GM21515 (cell line): ENCODE data around the gene AHNAK2.
"Not testable (repeated sequence)": the region's sequence is repeated elsewhere in the genome, so short reads cannot be mapped to it uniquely, and the experiment has no call there.

Experiments
- ATAC-seq: cut with Tn5 transposase; IDR thresholded peaks from one replicate; pipeline ENCODE4 v1.9.1; 2021; ENCODE audit not compliant: unreplicated experiment

Gene AHNAK2

DNA sequence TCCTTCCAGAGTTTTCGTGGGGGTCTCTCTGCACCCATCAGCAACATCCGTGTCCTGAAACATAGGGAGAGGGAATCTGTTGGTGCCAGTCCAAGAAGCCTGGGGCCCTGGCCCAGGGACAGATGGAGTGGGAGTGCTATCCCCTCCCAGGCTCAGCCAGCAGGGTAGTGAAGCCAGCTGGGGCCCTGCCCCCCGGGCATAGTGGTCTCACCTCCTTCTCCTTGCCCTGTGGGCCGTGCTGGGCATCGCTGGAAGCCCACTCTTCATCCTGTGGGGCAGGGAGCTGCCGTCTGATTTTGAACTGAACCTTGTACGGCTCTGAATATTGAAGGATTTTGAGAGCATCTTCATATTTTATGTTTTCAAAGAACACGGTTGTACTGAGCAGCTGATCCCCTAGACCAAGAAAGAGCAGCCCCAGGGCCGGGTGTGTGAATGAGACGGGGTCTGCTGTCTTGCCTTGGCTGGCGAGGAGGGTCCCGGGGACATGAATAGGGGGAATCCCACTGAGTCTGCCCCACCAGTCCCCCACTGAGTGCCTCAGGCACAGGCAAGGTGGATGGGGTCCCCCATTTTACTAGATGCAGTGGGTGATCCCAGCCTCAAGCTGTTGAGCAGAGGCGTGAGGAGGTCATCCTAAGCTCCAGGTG, 23.3 kb downstream of the AHNAK2 start:
- ATAC-seq: no peak

DNA sequence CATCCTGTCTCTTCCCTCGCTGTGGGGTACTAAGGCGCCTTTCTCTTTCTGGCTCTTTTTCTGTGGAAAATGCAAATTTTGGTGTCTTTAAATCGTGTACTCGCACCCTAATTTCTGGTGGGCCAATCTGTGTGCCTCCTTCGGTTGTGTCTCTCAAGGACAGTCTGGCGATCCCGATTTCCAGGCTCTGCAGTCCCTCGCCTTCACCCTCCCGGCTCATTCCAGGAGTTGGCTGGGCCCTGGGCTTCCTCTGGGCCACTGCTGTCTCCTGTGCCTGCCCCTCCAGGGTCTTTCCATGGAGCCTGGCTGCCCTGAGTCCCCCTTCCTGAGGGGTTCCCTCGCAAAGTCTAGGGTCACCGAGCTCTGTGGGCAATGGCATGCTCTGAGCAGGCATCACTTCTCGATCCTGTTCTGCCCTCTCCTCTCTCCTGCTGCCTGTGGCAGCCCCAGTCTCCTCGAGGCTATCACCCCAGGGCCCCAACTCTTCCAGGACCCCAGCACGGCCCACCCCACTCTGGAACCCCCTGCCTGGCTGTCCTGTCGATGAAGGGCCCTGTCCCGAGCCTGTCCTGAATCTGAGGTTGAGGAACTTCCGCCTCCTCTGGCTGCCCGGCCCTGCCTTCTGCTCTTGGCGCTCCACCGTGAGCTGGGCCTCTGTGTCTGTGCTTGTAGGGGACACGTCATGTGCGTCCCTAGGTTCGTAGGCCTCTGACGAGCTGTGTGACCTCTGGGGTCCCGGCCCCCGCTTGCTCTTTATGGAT, 24.1 kb downstream of the AHNAK2 start:
- no peak for ATAC-seq

DNA sequence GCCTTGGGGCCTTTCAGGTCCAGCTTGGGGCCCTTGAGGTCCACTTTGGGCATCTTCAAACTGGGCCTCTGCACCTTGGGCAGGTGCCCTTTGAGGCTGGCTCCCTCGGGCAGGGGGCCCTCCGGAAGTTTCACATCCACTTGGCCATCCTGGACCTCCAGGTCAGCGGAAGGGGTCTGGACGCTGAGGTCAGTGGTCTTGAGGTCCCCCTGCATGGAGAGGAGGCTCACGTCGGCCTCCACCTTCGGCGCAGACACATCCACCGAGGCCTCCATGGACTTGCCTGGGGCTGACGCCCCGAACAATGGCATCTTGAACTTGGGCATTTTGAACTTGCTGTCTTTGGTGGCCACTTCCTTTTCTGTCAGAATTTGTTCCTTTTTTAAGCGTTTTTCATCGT, 25.1 kb downstream of the AHNAK2 start:
- no peak for ATAC-seq

GRCh38 chr14:104951863-104952657, 26.1 kb downstream of the AHNAK2 start:
- not testable (repeated sequence) for ATAC-seq

- ATAC-seq: not testable (repeated sequence)
These were observed 27.5 kb downstream of the AHNAK2 start for GRCh38 chr14:104950701-104951100.

DNA sequence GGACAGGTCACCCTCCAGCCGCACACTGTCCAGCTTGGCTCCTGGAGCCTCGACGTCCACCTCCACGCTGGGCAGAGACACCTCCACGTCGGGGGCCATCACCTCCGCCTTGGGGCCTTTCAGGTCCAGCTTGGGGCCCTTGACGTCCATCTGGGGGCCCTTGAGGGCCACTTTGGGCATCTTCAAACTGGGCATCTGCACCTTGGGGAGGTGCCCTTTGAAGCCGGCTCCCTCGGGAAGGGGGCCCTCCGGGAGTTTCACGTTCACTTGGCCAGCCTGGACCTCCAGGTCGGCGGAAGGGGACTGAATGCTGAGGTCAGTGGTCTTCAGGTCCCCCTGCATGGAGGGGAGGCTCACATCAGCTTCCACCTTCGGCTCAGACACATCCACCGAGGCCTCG, 28.2 kb downstream of the AHNAK2 start:
- no peak for ATAC-seq

DNA sequence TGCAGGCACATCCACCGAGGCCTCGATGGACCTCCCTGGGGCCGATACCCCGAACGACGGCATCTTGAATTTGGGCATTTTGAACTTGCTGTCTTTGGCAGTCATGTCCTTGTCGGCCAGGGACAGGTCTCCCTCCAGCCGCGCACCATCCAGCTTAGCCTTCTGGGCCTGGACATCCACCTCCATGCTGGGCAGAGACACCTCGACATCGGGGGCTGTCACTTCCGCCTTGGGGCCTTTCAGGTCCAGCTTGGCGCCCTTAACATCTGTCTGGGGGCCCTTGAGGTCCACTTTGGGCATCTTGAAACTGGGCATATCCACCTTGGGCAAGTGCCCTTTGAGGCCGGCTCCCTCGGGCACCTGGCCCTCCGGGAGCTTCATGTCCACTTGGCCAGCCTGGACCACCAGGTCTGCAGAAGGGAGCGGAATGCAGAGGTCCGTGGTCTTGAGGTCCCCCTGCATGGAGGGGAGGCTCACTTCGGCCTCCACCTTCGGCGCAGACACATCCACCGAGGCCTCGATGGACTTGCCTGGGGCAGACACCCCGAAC, 28.7 kb downstream of the AHNAK2 start:
- not testable (repeated sequence) for ATAC-seq

- no peak for ATAC-seq
These were observed 29.5 kb downstream of the AHNAK2 start for GRCh38 chr14:104948736-104949031.

DNA sequence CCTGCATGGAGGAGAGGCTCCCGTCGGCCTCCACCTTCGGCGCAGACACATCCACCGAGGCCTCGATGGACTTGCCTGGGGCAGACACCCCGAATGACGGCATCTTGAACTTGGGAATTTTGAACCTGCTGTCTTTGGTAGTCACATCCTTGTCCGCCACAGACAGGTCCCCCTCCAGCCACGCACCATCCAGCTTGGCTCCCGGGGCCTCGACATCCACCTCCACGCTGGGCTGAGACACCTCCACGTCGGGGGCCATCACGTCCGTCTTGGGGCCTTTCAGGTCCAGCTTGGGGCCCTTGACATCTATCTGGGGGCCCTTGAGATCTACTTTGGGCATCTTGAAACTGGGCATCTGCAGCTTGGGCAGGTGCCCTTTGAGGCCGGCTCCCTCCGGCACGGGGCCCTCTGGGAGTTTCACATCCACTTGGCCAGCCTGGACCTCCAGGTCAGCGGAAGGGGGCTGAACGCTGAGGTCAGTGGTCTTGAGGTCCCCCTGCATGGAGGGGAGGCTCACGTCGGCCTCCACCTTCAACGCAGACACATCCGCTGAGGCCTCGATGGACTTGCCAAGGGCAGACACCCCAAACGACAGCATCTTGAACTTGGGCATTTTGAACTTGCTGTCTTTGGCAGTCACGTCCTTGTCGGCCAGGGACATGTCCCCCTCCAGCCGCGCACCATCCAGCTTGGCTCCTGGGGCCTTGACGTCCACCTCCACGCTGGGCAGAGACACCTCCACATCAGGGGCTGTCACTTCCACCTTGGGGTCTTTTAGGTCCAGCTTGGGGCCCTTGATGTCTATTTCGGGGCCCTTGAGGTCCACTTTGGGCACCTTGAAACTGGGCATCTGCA, 30.1 kb downstream of the AHNAK2 start:
- ATAC-seq: not testable (repeated sequence)

- not testable (repeated sequence) for ATAC-seq
These were observed 31.0 kb downstream of the AHNAK2 start for GRCh38 chr14:104947201-104947600.

- not testable (repeated sequence) for ATAC-seq
These were observed 31.9 kb downstream of the AHNAK2 start for GRCh38 chr14:104945986-104946965.

- ATAC-seq: not testable (repeated sequence)
These were observed 32.9 kb downstream of the AHNAK2 start for GRCh38 chr14:104945266-104945665.

GRCh38 chr14:104944436-104945205, 33.6 kb downstream of the AHNAK2 start:
- not testable (repeated sequence) for ATAC-seq

DNA sequence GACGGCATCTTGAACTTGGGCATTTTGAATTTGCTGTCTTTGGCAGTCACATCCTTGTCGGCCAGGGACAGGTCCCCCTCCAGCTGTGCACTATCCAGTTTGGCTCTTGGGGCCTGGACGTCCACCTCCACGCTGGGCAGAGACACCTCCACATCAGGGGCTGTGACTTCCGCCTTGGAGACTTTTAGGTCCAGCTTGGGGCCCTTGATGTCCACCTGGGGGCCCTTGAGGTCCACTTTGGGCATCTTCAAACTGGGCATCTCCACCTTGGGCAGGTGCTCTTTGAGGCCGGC, 34.2 kb downstream of the AHNAK2 start:
- ATAC-seq: not testable (repeated sequence)

DNA sequence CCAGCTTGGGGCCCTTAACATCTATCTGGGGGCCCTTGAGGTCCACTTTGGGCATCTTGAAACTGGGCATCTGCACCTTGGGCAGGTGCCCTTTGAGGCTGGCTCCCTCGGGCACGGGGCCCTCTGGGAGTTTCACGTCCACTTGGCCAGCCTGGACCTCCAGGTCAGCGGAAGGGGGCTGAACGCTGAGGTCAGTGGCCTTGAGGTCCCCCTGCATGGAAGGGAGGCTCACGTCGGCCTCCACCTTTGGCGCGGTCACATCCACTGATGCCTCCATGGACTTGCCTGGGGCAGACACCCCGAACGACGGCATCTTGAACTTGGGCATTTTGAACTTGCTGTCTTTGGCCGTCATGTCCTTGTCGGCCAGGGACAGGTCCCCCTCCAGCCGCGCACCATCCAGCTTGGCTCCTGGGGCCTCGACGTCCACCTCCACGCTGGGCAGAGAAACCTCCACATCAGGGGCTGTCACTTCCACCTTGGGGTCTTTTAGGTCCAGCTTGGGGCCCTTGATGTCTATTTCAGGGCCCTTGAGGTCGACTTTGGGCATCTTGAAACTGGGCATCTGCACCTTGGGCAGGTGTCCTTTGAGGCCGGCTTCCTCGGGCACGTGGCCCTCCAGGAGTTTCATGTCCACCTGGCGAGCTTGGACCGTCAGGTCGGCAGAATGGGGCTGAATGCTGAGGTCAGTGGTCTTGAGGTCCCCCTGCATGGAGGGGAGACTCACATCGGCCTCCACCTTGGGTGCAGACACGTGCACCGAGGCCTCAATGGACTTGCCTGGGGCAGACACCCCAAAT, 34.8 kb downstream of the AHNAK2 start:
- ATAC-seq: not testable (repeated sequence)

- no peak for ATAC-seq
These were observed 35.6 kb downstream of the AHNAK2 start for GRCh38 chr14:104942586-104942985.

DNA sequence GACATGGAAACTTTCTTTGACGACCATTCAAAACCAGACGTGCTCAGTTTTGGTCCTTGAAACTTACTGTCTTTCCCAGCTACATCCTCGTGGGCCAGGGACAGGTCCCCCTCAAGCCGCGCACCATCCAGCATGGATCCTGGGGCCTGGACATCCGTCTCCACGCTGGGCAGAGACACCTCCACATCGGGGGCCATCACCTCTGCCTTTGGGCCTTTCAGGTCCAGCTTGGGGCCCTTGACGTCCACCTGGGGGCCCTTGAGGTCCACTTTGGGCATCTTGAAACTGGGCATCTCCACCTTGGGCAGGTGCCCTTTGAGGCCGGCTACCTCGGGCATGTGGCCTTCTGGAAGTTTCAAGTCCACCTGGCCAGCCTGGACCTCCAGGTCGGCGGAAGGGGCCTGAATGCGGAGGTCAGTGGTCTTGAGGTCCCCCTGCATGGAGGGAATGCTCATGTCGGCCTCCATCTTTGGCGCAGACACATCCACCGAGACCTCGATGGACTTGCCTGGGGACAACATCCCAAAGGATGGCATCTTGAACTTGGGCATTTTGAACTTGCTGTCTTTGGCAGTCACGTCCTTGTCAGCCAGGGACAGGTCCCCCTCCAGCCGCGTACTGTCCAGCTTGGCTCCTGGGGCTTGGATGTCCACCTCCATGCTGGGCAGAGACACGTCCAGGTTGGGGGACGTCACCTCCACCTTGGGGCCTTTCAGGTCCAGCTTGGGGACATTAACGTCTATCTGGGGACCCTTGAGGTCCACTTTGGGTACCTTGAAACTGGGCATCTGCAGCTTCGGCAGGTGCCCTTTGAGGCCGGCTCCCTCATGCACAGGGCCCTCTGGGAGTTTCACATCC, 36.4 kb downstream of the AHNAK2 start:
- ATAC-seq: no peak
